HFF-Myc (cell line): Measurements from ENCODE around the gene PTPRN2.

ENCODE experiments used
- DNase-seq: peaks from one replicate; pipeline ENCODE4 v3.0.0-alpha.2; 2011; ENCODE audit warnings: low read depth; ENCODE audit errors: extremely low read depth
- H3K4me3 ChIP-seq: replicated peaks from 2 replicates; pipeline ENCODE4 v1.5.1; 2011; ENCODE audit warnings: low read depth, mild to moderate bottlenecking, control low read depth, low read length
- CTCF ChIP-seq: IDR thresholded peaks from 2 replicates; pipeline ENCODE4 v1.5.1; 2012; ENCODE audit warnings: mild to moderate bottlenecking, low read depth, low read length, control low read depth; ENCODE audit errors: missing control alignments

The PTPRN2 gene

GRCh38 chr7:158055726-158056510 is 531.7 kb downstream of the PTPRN2 start:
- no peak for DNase-seq
- TF ChIP-seq CTCF = no peak
- H3K4me3 ChIP-seq = no peak overlapping the region

GRCh38 chr7:158054611-158055010 is 533.0 kb downstream of the PTPRN2 start:
- TF ChIP-seq CTCF = no peak
- DNase-seq = no peak
- no peak overlapping the region for H3K4me3 ChIP-seq

- H3K4me3 ChIP-seq = no peak overlapping the region
- TF ChIP-seq CTCF = no peak
- no peak for DNase-seq
Measured at GRCh38 chr7:158054081-158054480, 533.5 kb downstream of the PTPRN2 start.

GRCh38 chr7:158053183-158053915 is 534.3 kb downstream of the PTPRN2 start:
- no peak overlapping the region for H3K4me3 ChIP-seq
- no peak for DNase-seq
- no peak for TF ChIP-seq CTCF

GRCh38 chr7:158052381-158053060 is 535.1 kb downstream of the PTPRN2 start:
- no peak for DNase-seq
- TF ChIP-seq CTCF = no peak
- no peak overlapping the region for H3K4me3 ChIP-seq

GRCh38 chr7:158051776-158052175 is 535.8 kb downstream of the PTPRN2 start:
- no peak for TF ChIP-seq CTCF
- H3K4me3 ChIP-seq = no peak overlapping the region
- DNase-seq = no peak
